Nephron progenitor cell (in vitro differentiated cells): ENCODE measurements around the gene CAMTA1.

Experiments
- DNase-seq: peaks from one replicate; pipeline ENCODE4 v3.0.0; 2021
- H3K27ac Mint-ChIP-seq: 2 replicates; pipeline ENCODE4 v1.8.0; 2021; ENCODE audit warnings: mild to moderate bottlenecking, moderate library complexity, mixed read lengths
- H3K27me3 Mint-ChIP-seq: 2 replicates; pipeline ENCODE4 v1.8.0; 2021; ENCODE audit warnings: mild to moderate bottlenecking, low read depth, mixed read lengths; ENCODE audit not compliant: poor library complexity
- H3K36me3 Mint-ChIP-seq: 2 replicates; pipeline ENCODE4 v1.8.0; 2021; ENCODE audit warnings: low read depth, mixed read lengths
- H3K4me1 Mint-ChIP-seq: 2 replicates; pipeline ENCODE4 v1.8.0; 2021; ENCODE audit warnings: mixed read lengths
- H3K4me3 Mint-ChIP-seq: 2 replicates; pipeline ENCODE4 v1.8.0; 2021; ENCODE audit warnings: mild to moderate bottlenecking, moderate library complexity, mixed read lengths
- H3K9me3 Mint-ChIP-seq: 2 replicates; pipeline ENCODE4 v1.8.0; 2021; ENCODE audit warnings: mild to moderate bottlenecking, moderate library complexity, mixed read lengths
- CTCF ChIP-seq: fragments of 200-600 bp; sonication (generic); IDR thresholded peaks from 2 replicates; pipeline ENCODE4 v1.5.0; 2021; ENCODE audit warnings: antibody characterized with exemption

Gene CAMTA1

GRCh38 chr1:7387053-7387927 lies 602.0 kb downstream of the CAMTA1 start:
- H3K27ac Mint-ChIP-seq, result peak overlapping the region; percentile 48
- peaks cover 58% of the 10 kb centered on the region for H3K4me1 Mint-ChIP-seq
- peaks cover 3% of the 10 kb centered on the region for H3K27me3 Mint-ChIP-seq
- DNase-seq, result no peak
- no peak for TF ChIP-seq CTCF
- no peaks in the 10 kb centered on the region for H3K36me3 Mint-ChIP-seq
- peaks cover 3% of the 10 kb centered on the region for H3K9me3 Mint-ChIP-seq
- peak overlapping the region; percentile 39 for H3K4me3 Mint-ChIP-seq

- Mint-ChIP-seq H3K36me3 (no peaks in the 10 kb centered on the region), H3K4me1 (peaks cover 58% of the 10 kb centered on the region), H3K27ac (peak overlapping the region; percentile 90), H3K4me3 (no peak overlapping the region), H3K27me3 (peaks cover 3% of the 10 kb centered on the region), H3K9me3 (no peaks in the 10 kb centered on the region)
- no peak for DNase-seq
- no peak for TF ChIP-seq CTCF
Observed at GRCh38 chr1:7388141-7388487, 602.9 kb downstream of the CAMTA1 start.

- Mint-ChIP-seq H3K36me3 (no peaks in the 10 kb centered on the region), H3K27me3 (peaks cover 3% of the 10 kb centered on the region), H3K4me1 (peaks cover 58% of the 10 kb centered on the region), H3K9me3 (peaks cover 2% of the 10 kb centered on the region), H3K27ac (peak overlapping the region; percentile 90), H3K4me3 (no peak overlapping the region)
- TF ChIP-seq CTCF, result no peak
- no peak for DNase-seq
Observed at GRCh38 chr1:7388488-7389185, 603.4 kb downstream of the CAMTA1 start.

- peaks cover 58% of the 10 kb centered on the region for H3K4me1 Mint-ChIP-seq
Observed at GRCh38 chr1:7389201-7389905, 604.1 kb downstream of the CAMTA1 start.

More at GRCh38 chr1:7389201-7389905, 604.1 kb downstream of the CAMTA1 start:
- H3K27me3 Mint-ChIP-seq, result peaks cover 3% of the 10 kb centered on the region
- no peaks in the 10 kb centered on the region for H3K36me3 Mint-ChIP-seq
- TF ChIP-seq CTCF, result no peak
- DNase-seq, result no peak
- H3K9me3 Mint-ChIP-seq, result peaks cover 8% of the 10 kb centered on the region
- H3K4me3 Mint-ChIP-seq, result no peak overlapping the region
- H3K27ac Mint-ChIP-seq, result no peak overlapping the region
